GM12872 (cell line): Measurements from ENCODE around the gene UBXN7.

ENCODE experiments used
- TF ChIP-seq, protein P1 (sequence below): IDR thresholded peaks from 3 replicates; pipeline ENCODE4 v1.5.1; 2011; ENCODE audit warnings: low read depth, mild to moderate bottlenecking, low read length, moderate library complexity; ENCODE audit not compliant: insufficient read depth

Gene UBXN7

DNA sequence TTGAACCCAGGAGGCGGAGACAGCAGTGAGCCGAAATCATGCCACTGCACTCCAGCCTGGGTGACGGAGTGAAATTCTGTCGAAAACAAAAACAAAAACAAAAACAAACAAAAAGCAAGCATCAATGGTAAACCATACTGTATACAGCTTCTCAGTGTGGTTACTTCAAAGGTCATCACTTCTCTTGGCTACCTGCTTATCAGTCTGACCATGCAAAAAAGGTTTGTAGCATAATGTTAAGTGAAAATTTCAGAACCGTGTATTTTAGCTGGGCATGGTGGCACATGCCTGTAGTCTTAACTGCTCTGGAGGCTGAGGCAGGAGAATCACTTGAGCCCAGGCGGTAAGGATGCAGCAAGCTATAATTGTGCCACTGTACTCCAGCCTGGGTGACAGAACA lies 4.2 kb downstream of the UBXN7 start:
- TF ChIP-seq, protein P1, sequence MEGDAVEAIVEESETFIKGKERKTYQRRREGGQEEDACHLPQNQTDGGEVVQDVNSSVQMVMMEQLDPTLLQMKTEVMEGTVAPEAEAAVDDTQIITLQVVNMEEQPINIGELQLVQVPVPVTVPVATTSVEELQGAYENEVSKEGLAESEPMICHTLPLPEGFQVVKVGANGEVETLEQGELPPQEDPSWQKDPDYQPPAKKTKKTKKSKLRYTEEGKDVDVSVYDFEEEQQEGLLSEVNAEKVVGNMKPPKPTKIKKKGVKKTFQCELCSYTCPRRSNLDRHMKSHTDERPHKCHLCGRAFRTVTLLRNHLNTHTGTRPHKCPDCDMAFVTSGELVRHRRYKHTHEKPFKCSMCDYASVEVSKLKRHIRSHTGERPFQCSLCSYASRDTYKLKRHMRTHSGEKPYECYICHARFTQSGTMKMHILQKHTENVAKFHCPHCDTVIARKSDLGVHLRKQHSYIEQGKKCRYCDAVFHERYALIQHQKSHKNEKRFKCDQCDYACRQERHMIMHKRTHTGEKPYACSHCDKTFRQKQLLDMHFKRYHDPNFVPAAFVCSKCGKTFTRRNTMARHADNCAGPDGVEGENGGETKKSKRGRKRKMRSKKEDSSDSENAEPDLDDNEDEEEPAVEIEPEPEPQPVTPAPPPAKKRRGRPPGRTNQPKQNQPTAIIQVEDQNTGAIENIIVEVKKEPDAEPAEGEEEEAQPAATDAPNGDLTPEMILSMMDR, result no peak

DNA sequence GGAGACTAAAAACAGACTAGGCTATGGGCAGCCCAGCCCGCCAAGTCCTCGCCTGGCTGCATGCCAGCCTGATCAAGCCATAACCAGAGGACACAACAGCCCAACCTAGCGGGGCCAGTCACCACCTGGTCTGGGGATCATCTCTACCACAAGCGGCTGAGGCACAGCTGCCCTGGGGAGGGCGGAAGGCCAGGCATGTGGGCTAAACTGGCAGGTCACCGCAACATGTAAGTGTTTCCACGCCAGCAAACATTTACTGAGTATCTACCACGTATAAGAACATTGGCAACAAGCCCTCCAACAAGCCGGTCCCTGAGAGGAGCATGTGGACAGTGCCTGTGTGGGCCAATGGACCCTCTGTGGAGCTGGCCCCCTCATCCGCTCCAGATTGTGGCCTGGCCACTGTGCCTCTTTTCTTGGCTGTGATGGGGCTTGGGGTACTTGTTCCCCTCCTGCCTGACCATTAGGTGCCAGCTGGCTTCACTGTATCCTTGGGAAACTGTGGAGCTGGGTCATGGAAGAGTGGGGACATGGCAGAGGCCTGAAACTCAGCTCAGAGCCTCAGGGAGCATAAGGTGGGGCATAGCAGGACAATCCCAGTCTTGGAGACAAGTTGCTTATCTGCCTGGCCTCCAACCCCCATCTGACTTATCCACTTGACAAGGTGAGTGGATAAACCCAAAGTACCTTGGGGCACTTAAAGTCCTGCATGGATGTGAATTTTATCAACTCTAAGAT lies 9.0 kb downstream of the UBXN7 start:
- TF ChIP-seq, protein P1, result no peak

DNA sequence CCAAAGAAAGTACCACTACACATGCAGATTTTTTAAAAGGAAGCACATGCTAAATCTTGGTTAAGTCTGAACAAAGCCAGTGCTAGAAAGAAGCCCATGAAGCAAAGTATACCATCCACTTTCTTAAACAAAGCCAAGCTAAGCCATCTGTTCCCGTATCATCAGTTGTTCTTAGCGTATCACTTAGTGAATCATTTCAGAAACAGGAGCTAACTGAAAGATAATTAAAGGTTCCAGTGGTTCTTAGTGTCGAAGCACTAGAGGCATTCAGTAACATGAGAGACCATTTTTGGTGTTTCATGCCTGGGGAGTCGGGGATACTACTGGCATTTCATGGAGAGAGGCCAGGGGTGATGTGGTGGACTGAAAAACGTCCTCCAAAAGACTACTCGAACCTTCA lies 12.8 kb downstream of the UBXN7 start:
- TF ChIP-seq, protein P1, result no peak

DNA sequence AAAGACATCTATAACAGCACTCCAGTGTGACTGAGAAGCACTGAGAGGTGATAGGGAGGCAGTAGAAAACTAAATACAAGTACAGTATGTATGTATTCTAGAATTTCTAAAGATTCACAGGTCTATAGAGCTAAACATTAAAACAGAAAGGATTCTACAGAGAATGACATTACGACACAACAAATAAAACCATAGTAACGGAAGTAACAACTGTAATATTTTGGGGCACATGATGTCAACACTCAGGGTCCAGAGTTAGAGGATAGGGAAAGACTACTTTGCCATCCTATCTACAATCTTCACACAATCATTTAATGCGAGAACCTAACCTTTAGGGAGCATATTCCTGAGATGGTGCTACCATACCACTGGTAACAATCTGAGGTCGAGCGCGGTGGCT lies 13.6 kb downstream of the UBXN7 start:
- TF ChIP-seq, protein P1, result no peak

DNA sequence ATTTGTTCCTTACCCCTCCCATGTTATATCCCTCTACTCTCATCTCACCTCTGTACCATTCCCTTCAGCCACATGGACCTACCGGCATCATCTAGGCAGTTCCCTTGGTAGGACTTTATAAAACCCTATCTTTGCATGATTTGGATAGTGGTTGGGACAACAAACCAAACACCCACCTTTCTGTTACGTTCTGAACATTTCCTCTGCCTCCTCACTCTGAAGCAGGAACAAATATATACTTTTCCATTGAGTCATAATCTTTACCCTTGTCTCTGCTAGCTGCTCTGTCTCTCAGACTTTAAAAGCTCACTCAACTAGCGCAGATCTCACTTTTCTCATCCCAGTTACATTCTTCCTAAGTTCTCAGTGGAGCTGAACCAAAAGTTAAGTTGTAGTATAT lies 17.8 kb downstream of the UBXN7 start:
- TF ChIP-seq, protein P1, result no peak

DNA sequence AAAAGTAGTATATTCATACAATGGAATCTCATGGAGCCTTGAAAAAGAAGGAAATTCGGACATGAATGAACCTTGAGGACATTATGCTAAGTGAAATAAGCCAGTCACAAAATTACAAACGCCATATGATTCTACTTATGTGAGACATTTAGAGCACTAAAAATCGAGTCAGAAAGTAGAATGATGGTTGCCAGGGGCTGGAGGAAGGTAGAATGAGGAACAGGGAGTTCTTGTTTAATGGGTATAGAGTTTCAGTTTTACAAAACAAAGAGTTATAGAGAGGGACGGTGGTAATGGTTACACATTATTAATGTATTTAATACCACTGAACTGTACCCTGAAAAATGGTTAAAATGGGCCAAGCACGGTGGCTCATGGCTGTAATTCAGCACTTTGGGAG lies 19.5 kb downstream of the UBXN7 start:
- TF ChIP-seq, protein P1, result no peak

DNA sequence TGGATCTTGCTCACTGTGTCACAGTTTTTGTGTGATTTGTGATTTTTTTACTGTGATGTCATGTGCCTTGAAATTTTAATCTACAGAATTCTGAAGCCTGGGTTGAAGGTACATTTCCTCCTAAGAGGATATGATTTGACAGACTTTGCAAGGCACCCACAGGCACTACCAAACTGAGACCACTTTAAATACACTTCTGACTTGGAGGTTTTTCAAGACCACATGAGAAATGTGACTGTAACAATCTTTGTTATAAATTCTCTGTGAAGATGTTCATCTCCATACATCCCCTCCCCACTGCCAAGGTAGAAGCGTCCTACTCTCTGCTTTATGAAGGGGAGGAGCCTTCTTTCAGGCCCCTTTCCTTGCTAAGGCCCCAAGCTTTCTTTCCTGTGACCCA lies 22.8 kb downstream of the UBXN7 start:
- TF ChIP-seq, protein P1, result no peak
